IMR-90 (cell line): ENCODE results near the gene IDS. TPM values are rescaled to one million over a fixed set of nuclear protein-coding genes. Genes with fewer than 3 reads are reported as not detected.

ENCODE experiments used
- ATAC-seq: fragments of 200-7000 bp; cut with Tn5 transposase; 2 replicates; pipeline ENCODE4 v1.9.1; 2020; ENCODE audit warnings: low read depth, mild to moderate bottlenecking, moderate library complexity
- BruUV-seq: library from RNA; stranded (reverse); fragments of 400-500 nt; replicated peaks from 2 replicates; lab custom pipeline; 2021; lab: Mats Ljungman, UMichigan
- CTCF ChIA-PET: fragments of 300-600 bp; formaldehyde crosslinking; extraction: SDS; loops from one replicate; lab custom pipeline; 2021; ENCODE audit warnings: antibody characterized with exemption; lab: Yijun Ruan, JAX
- POLR2A ChIA-PET: fragments of 300-600 bp; sonication (Branson Sonifier 250); formaldehyde crosslinking; loops from one replicate; lab custom pipeline; 2022; ENCODE audit warnings: antibody characterized with exemption; ENCODE audit not compliant: unreplicated experiment; lab: Charles Lee
- DNase-seq: peaks from one replicate; pipeline ENCODE4 v3.0.0; 2013
- H2AFZ ChIP-seq: replicated peaks from 2 replicates; pipeline ENCODE3; 2013; ENCODE audit warnings: low read length, mild to moderate bottlenecking; ENCODE audit not compliant: poor library complexity
- H2AK5ac ChIP-seq: 2 replicates; pipeline ENCODE4 v1.6.1; 2013; ENCODE audit warnings: low read depth, low read length, inconsistent platforms
- H2AK9ac ChIP-seq: replicated peaks from 2 replicates; pipeline ENCODE3; 2013; ENCODE audit warnings: mild to moderate bottlenecking, low read depth, low read length, moderate library complexity; ENCODE audit not compliant: poor library complexity
- H2BK120ac ChIP-seq: 2 replicates; pipeline ENCODE4 v1.6.1; 2013; ENCODE audit warnings: low read depth, low read length, inconsistent platforms
- H2BK15ac ChIP-seq: 3 replicates; pipeline ENCODE4 v1.6.1; 2013; ENCODE audit warnings: low read depth, low read length, inconsistent platforms
- H2BK20ac ChIP-seq: 2 replicates; pipeline ENCODE4 v1.6.1; 2013; ENCODE audit warnings: low read depth, mild to moderate bottlenecking, inconsistent platforms, low read length, moderate library complexity
- H2BK5ac ChIP-seq: 2 replicates; pipeline ENCODE4 v1.6.1; 2013; ENCODE audit warnings: mild to moderate bottlenecking, low read depth, low read length, inconsistent platforms; ENCODE audit not compliant: poor library complexity, severe bottlenecking
- H3K14ac ChIP-seq: replicated peaks from 2 replicates; pipeline ENCODE4 v1.6.1; 2013; ENCODE audit warnings: low read depth, low read length, inconsistent platforms
- H3K18ac ChIP-seq: 2 replicates; pipeline ENCODE4 v1.6.1; 2013; ENCODE audit warnings: low read depth, low read length, control low read depth
- H3K23ac ChIP-seq: 2 replicates; pipeline ENCODE4 v1.6.1; 2013; ENCODE audit warnings: low read depth, low read length, inconsistent platforms
- H3K27ac ChIP-seq: 2 replicates; pipeline ENCODE4 v1.5.1; 2013; ENCODE audit warnings: mild to moderate bottlenecking, control low read depth, low read length; ENCODE audit not compliant: insufficient read depth
- H3K27me3 ChIP-seq: 2 replicates; pipeline ENCODE4 v1.6.1; 2013; ENCODE audit warnings: low read length; ENCODE audit not compliant: control insufficient read depth, insufficient read depth
- H3K36me3 ChIP-seq: 2 replicates; pipeline ENCODE4 v1.6.1; 2013; ENCODE audit warnings: low read length, mixed read lengths; ENCODE audit not compliant: control insufficient read depth, insufficient read depth
- H3K4ac ChIP-seq: 2 replicates; pipeline ENCODE4 v1.6.1; 2013; ENCODE audit warnings: low read depth, low read length, inconsistent platforms
- H3K4me1 ChIP-seq: 2 replicates; pipeline ENCODE4 v1.6.1; 2013; ENCODE audit warnings: low read length, mixed read lengths; ENCODE audit not compliant: control insufficient read depth, insufficient read depth
- H3K4me2 ChIP-seq: 2 replicates; pipeline ENCODE4 v1.6.1; 2013; ENCODE audit warnings: low read depth, mild to moderate bottlenecking, control low read depth, low read length, moderate library complexity
- H3K4me3 ChIP-seq: 2 replicates; pipeline ENCODE4 v1.5.1; 2013; ENCODE audit warnings: low read depth, mild to moderate bottlenecking, control low read depth, low read length, moderate library complexity; ENCODE audit not compliant: insufficient read depth
- H3K56ac ChIP-seq: 2 replicates; pipeline ENCODE4 v1.6.1; 2013; ENCODE audit warnings: low read length, inconsistent platforms; ENCODE audit not compliant: insufficient read depth; ENCODE audit errors: extremely low read depth
- H3K79me1 ChIP-seq, 2 experiments: 2 replicates each; pipeline ENCODE4 v1.6.1; 2013; ENCODE audit warnings: low read length in 2 of 2, inconsistent platforms in 1 of 2, low read depth in 1 of 2
- H3K9ac ChIP-seq: 2 replicates; pipeline ENCODE4 v1.6.1; 2013; ENCODE audit warnings: low read depth, low read length, control low read depth
- H3K9me1 ChIP-seq: 2 replicates; pipeline ENCODE4 v1.6.1; 2013; ENCODE audit warnings: low read length, inconsistent platforms; ENCODE audit not compliant: insufficient read depth
- H3K9me3 ChIP-seq: 2 replicates; pipeline ENCODE4 v1.6.1; 2013; ENCODE audit warnings: low read length; ENCODE audit not compliant: control insufficient read depth, insufficient read depth
- H4K20me1 ChIP-seq: 2 replicates; pipeline ENCODE4 v1.6.1; 2013; ENCODE audit warnings: low read length, inconsistent platforms; ENCODE audit not compliant: insufficient read depth
- H4K5ac ChIP-seq: 2 replicates; pipeline ENCODE4 v1.6.1; 2013; ENCODE audit warnings: mild to moderate bottlenecking, low read depth, low read length, control low read depth
- H4K8ac ChIP-seq, 2 experiments: 2 replicates each; pipeline ENCODE4 v1.6.1; 2013; ENCODE audit warnings: low read depth in 2 of 2, low read length in 2 of 2, control low read depth in 1 of 2, inconsistent platforms in 1 of 2
- H4K91ac ChIP-seq: 2 replicates; pipeline ENCODE4 v1.6.1; 2013; ENCODE audit warnings: low read depth, low read length, inconsistent platforms; ENCODE audit not compliant: insufficient read depth
- CHD1 ChIP-seq: IDR thresholded peaks from 2 replicates; pipeline ENCODE4 v1.6.1; 2012; ENCODE audit warnings: low read depth, low read length, improper control_type of control experiment
- RAD21 ChIP-seq: IDR thresholded peaks from 2 replicates; pipeline ENCODE4 v1.6.1; 2012; ENCODE audit warnings: low read length, improper control_type of control experiment
- WGBS, 2 experiments: methylation state at CpG; one replicate each; pipeline versions ENCODE4 v1.1.5 to v1.1.7; 2013; ENCODE audit warnings: missing lambda C conversion rate in 2 of 2; ENCODE audit not compliant: insufficient read length in 1 of 2; ENCODE audit errors: extremely low coverage in 2 of 2; 5-methylcytosine and 5-hydroxymethylcytosine counted together
- dilution Hi-C: fragments of 300-500 bp; cut with HindIII; formaldehyde crosslinking; loops from one replicate; pipeline ENCODE4 v1.14.3; 2018; ENCODE audit warnings: low sequenced_read_pairs; ENCODE audit not compliant: unreplicated experiment
- in situ Hi-C: fragments of 300-500 bp; cut with MboI; formaldehyde crosslinking; loops from 3 replicates; pipeline ENCODE4 v1.14.3; 2019; ENCODE audit warnings: low sequenced_read_pairs, inconsistent platforms, mixed read lengths
- intact Hi-C: fragments of 100-400 bp; cut with micrococcal nuclease; formaldehyde crosslinking; loops from 2 replicates; pipeline ENCODE4 v1.10.0; 2022
- polyA plus RNA-seq, 3 experiments: library from polyadenylated mRNA; depleted of rRNA; stranded (reverse); fragments of >200 nt; gene quantifications; 2 replicates each; pipeline ENCODE4 v1.2.3, GENCODE V29; 2012; ENCODE audit warnings: low replicate concordance in 1 of 3
- total RNA-seq: library from RNA; depleted of rRNA; stranded (reverse); fragments of >200 nt; gene quantifications from 2 replicates; pipeline ENCODE4 v1.2.3, GENCODE V29; 2012
- TF ChIP-seq, protein P1 (sequence below): fragments of 150-350 bp; IDR thresholded peaks from 2 replicates; pipeline ENCODE4 v1.6.1; 2017; ENCODE audit warnings: mild to moderate bottlenecking, antibody characterized with exemption, low read length, low read depth

Gene IDS
- total and polyA plus RNA-seq, 2 of the 4 experiments (the other 2 are of a cell fraction), result 26.3 to 56.9 TPM

GRCh38 chrX:149541521-149542047 lies 36.5 kb upstream of the IDS start:
- Histone ChIP-seq H3K9me1 (0 out of 2 replicates have a peak, but pooled peaks cover 4% of the 10 kb centered on the region), H3K9me3 (no peaks in the 10 kb centered on the region), H2BK20ac (no peak overlapping the region), H2AK5ac (no peak overlapping the region), H3K23ac (no peak overlapping the region), H3K4me3 (peak overlapping the region; percentile 79), H3K9ac (peak overlapping the region; percentile 64), H4K20me1 (no peaks in the 10 kb centered on the region), H3K79me1 (peaks cover 5 to 6% of the 10 kb centered on the region in 2 experiments; a peak in 3 of 4 replicates), H2BK120ac (no peak overlapping the region), H3K4ac (peak overlapping the region; percentile 19; the same call in 1 of the 2 replicates), H3K27ac (peak overlapping the region; percentile 64), H3K4me1 (no peaks in the 10 kb centered on the region), H3K36me3 (no peaks in the 10 kb centered on the region), H3K14ac (no peak overlapping the region), H4K91ac (no peak overlapping the region), H2AK9ac (peak overlapping the region; percentile 79), H3K56ac (no peak overlapping the region), H2BK15ac (no peak overlapping the region), H4K5ac (no peak overlapping the region), H3K27me3 (no peaks in the 10 kb centered on the region), H4K8ac (peak overlapping the region; percentile 19 to 71; a peak in 2 of 4 replicates), H3K18ac (no peak overlapping the region), H3K4me2 (peak overlapping the region; percentile 85), H2BK5ac (no peak overlapping the region), H2AFZ (peak overlapping the region; percentile 83)
- ChIA-PET POLR2A (no interaction called here), CTCF (interaction anchor here (1.0 kb wide), 1 partner anchor 30 kb away, joined by 4 read pairs; no protein-coding TSS in a partner anchor)
- in situ Hi-C loops (no loop called here), dilution Hi-C loops (no loop called here), intact Hi-C loops (no loop called here)
- ATAC-seq (no peak), DNase-seq (no peak)
- 83% methylated on average over 2 of the region's 13 CpGs; no CpG with 5 or more reads in 1 of the 2 experiments for WGBS, 2 experiments
- BruUV-seq, result no TSS peak
- TF ChIP-seq, protein P1, sequence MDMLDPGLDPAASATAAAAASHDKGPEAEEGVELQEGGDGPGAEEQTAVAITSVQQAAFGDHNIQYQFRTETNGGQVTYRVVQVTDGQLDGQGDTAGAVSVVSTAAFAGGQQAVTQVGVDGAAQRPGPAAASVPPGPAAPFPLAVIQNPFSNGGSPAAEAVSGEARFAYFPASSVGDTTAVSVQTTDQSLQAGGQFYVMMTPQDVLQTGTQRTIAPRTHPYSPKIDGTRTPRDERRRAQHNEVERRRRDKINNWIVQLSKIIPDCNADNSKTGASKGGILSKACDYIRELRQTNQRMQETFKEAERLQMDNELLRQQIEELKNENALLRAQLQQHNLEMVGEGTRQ, result no peak
- TF ChIP-seq CHD1 (0 out of 2 replicates have a peak, but pooled peaks have one; percentile 11), RAD21 (no peak)
